Measurements from ENCODE around the gene HELZ2.

HELZ2 gene

GRCh38 chr20:63542031-63542559, 31.9 kb downstream of the HELZ2 start:
- peaks cover 19% of the 10 kb centered on the region for H3K27me3 Mint-ChIP-seq (ENCODE audit: low read depth, poor library complexity)
- no peak overlapping the region for H3K4me3 Mint-ChIP-seq
- TF ChIP-seq CTCF (IDR thresholded peaks at IDR 0.05): no peak
- H3K36me3 Mint-ChIP-seq (ENCODE audit: low read depth): no peaks in the 10 kb centered on the region
- no peaks in the 10 kb centered on the region for H3K4me1 Mint-ChIP-seq
- no peak overlapping the region for H3K27ac Mint-ChIP-seq
- no peaks in the 10 kb centered on the region for H3K9me3 Mint-ChIP-seq
- no peak for DNase-seq

GRCh38 chr20:63541371-63541770, 32.7 kb downstream of the HELZ2 start:
- Mint-ChIP-seq H3K36me3 (ENCODE audit: low read depth) (no peaks in the 10 kb centered on the region), H3K27ac (no peak overlapping the region), H3K27me3 (ENCODE audit: low read depth, poor library complexity) (peaks cover 18% of the 10 kb centered on the region), H3K9me3 (no peaks in the 10 kb centered on the region), H3K4me1 (peaks cover 2% of the 10 kb centered on the region), H3K4me3 (no peak overlapping the region)
- TF ChIP-seq CTCF (IDR thresholded peaks at IDR 0.05): no peak
- no peak for DNase-seq

GRCh38 chr20:63540417-63541186, 33.4 kb downstream of the HELZ2 start:
- H3K4me1 Mint-ChIP-seq: peaks cover 6% of the 10 kb centered on the region
- no peak for TF ChIP-seq CTCF (IDR thresholded peaks at IDR 0.05)
- no peak overlapping the region for H3K4me3 Mint-ChIP-seq
- no peaks in the 10 kb centered on the region for H3K9me3 Mint-ChIP-seq
- H3K27ac Mint-ChIP-seq: no peak overlapping the region
- H3K27me3 Mint-ChIP-seq (ENCODE audit: low read depth, poor library complexity): peaks cover 12% of the 10 kb centered on the region
- H3K36me3 Mint-ChIP-seq (ENCODE audit: low read depth): no peaks in the 10 kb centered on the region
- DNase-seq: no peak

GRCh38 chr20:63539441-63540370, 34.3 kb downstream of the HELZ2 start:
- no peak for TF ChIP-seq CTCF (IDR thresholded peaks at IDR 0.05)
- peaks cover 6% of the 10 kb centered on the region for H3K27me3 Mint-ChIP-seq (ENCODE audit: low read depth, poor library complexity)
- DNase-seq: no peak
- no peak overlapping the region for H3K4me3 Mint-ChIP-seq
- H3K36me3 Mint-ChIP-seq (ENCODE audit: low read depth): no peaks in the 10 kb centered on the region
- peaks cover 6% of the 10 kb centered on the region for H3K4me1 Mint-ChIP-seq
- no peaks in the 10 kb centered on the region for H3K9me3 Mint-ChIP-seq
- H3K27ac Mint-ChIP-seq: no peak overlapping the region

- H3K36me3 Mint-ChIP-seq (ENCODE audit: low read depth): no peaks in the 10 kb centered on the region
These were observed 35.0 kb downstream of the HELZ2 start for GRCh38 chr20:63539092-63539430.

More at GRCh38 chr20:63539092-63539430, 35.0 kb downstream of the HELZ2 start:
- peaks cover 6% of the 10 kb centered on the region for H3K4me1 Mint-ChIP-seq
- H3K4me3 Mint-ChIP-seq: no peak overlapping the region
- no peaks in the 10 kb centered on the region for H3K9me3 Mint-ChIP-seq
- no peak overlapping the region for H3K27ac Mint-ChIP-seq
- DNase-seq: no peak
- no peak for TF ChIP-seq CTCF (IDR thresholded peaks at IDR 0.05)
- H3K27me3 Mint-ChIP-seq (ENCODE audit: low read depth, poor library complexity): peaks cover 2% of the 10 kb centered on the region
